B cell (primary cell): ENCODE results near the gene PLPP4. TPM values are rescaled to one million over a fixed set of nuclear protein-coding genes. Genes with fewer than 3 reads are reported as not detected.

Experiments used
- ATAC-seq: fragments of 200-7000 bp; cut with Tn5 transposase; one replicate; pipeline ENCODE4 v1.10.0; 2021; ENCODE audit warnings: low read depth, mild to moderate bottlenecking, moderate number of reproducible peaks, moderate library complexity
- CTCF ChIA-PET: fragments of 350-600 bp; sonication (Branson Sonifier 250); formaldehyde crosslinking; loops from one replicate; lab custom pipeline; 2021; ENCODE audit warnings: antibody characterized with exemption, inconsistent platforms; lab: Charles Lee
- POLR2A ChIA-PET: fragments of 350-600 bp; sonication (Branson Sonifier 250); formaldehyde crosslinking; loops from one replicate; lab custom pipeline; 2021; ENCODE audit warnings: antibody characterized with exemption; lab: Charles Lee
- DNase-seq: peaks from one replicate; pipeline ENCODE4 v3.0.0; 2013
- H2AFZ ChIP-seq: 2 replicates; pipeline ENCODE4 v1.6.1; 2012; ENCODE audit warnings: mild to moderate bottlenecking, low read depth, low read length; ENCODE audit not compliant: insufficient read depth, poor library complexity, severe bottlenecking
- H3K27ac ChIP-seq, 2 donors: 1 replicate in 1 of 2; 2 replicates in 1 of 2; pipeline ENCODE4 v1.5.1; 2012 to 2013; ENCODE audit warnings: low read length in 2 of 2, mild to moderate bottlenecking in 2 of 2, moderate library complexity in 1 of 2
- H3K27me3 ChIP-seq, 4 experiments: fragments of 200-600 bp in 1 of 4; sonication (generic) in 1 of 4; replicated peaks in 1 of 4; 1 replicate in 2 of 4; 2 replicates in 2 of 4; pipeline versions ENCODE4 v1.6.1 to v1.7.0; 2013 to 2016; ENCODE audit warnings: low read length in 3 of 4, mild to moderate bottlenecking in 2 of 4, mixed read lengths in 1 of 4, moderate library complexity in 1 of 4; ENCODE audit not compliant: insufficient read depth in 4 of 4, control insufficient read depth in 3 of 4; ENCODE audit errors: control extremely low read depth in 1 of 4
- H3K36me3 ChIP-seq, 2 experiments: replicated peaks in 1 of 2; 1 replicate in 1 of 2; 2 replicates in 1 of 2; pipeline versions ENCODE4 v1.6.1 to v1.7.1; 2013; ENCODE audit warnings: low read length in 1 of 2; ENCODE audit not compliant: insufficient read depth in 2 of 2, control insufficient read depth in 1 of 2; ENCODE audit errors: control extremely low read depth in 1 of 2, extremely low read depth in 1 of 2
- H3K4me1 ChIP-seq, 2 donors: fragments of 200-600 bp in 1 of 2; sonication (generic) in 1 of 2; 1 replicate in 1 of 2; 2 replicates in 1 of 2; pipeline versions ENCODE4 v1.5.1 to v1.6.1; 2013 to 2017; ENCODE audit warnings: low read length in 2 of 2; ENCODE audit not compliant: control insufficient read depth in 2 of 2, insufficient read depth in 2 of 2
- H3K4me2 ChIP-seq: replicated peaks from 2 replicates; pipeline ENCODE3; 2012; ENCODE audit warnings: mild to moderate bottlenecking, low read depth, low read length; ENCODE audit not compliant: poor library complexity, severe bottlenecking
- H3K4me3 ChIP-seq, 5 experiments: fragments of 200-600 bp in 1 of 5; sonication (generic) in 1 of 5; 1 replicate in 3 of 5; 2 replicates in 2 of 5; pipeline versions ENCODE4 v1.5.1 to v1.7.0; 2011 to 2016; ENCODE audit warnings: low read length in 4 of 5, mild to moderate bottlenecking in 4 of 5, low read depth in 2 of 5, control low read depth in 1 of 5, moderate library complexity in 1 of 5; ENCODE audit not compliant: insufficient read depth in 1 of 5; ENCODE audit errors: control extremely low read depth in 1 of 5, extremely low read depth in 1 of 5
- H3K79me2 ChIP-seq: fragments of 200-600 bp; sonication (generic); one replicate; pipeline ENCODE4 v1.6.0; 2016; ENCODE audit warnings: low read length; ENCODE audit not compliant: control insufficient read depth, insufficient read depth
- H3K9ac ChIP-seq: fragments of 200-600 bp; sonication (generic); 2 replicates; pipeline ENCODE4 v1.6.1; 2017; ENCODE audit warnings: mild to moderate bottlenecking, low read length, moderate library complexity
- H3K9me3 ChIP-seq, 3 donors: one replicate each; pipeline versions ENCODE4 v1.6.1 to v1.7.1; 2013; ENCODE audit warnings: low read length in 2 of 3; ENCODE audit not compliant: control insufficient read depth in 2 of 3, insufficient read depth in 1 of 3; ENCODE audit errors: control extremely low read depth in 1 of 3
- H4K20me1 ChIP-seq: 2 replicates; pipeline ENCODE4 v1.6.0; 2012; ENCODE audit warnings: mild to moderate bottlenecking, low read length; ENCODE audit not compliant: insufficient read depth, control insufficient read depth, poor library complexity, severe bottlenecking
- H3K27ac Mint-ChIP-seq: one replicate; pipeline ENCODE4 v1.8.0; 2021; ENCODE audit warnings: mixed read lengths
- H3K27me3 Mint-ChIP-seq: one replicate; pipeline ENCODE4 v1.8.0; 2021; ENCODE audit warnings: mixed read lengths
- H3K4me1 Mint-ChIP-seq: one replicate; pipeline ENCODE4 v1.8.0; 2021; ENCODE audit warnings: mixed read lengths
- H3K4me3 Mint-ChIP-seq: one replicate; pipeline ENCODE4 v1.8.0; 2021; ENCODE audit warnings: mixed read lengths
- H3K9me3 Mint-ChIP-seq: one replicate; pipeline ENCODE4 v1.8.0; 2022; ENCODE audit warnings: mixed read lengths; ENCODE audit not compliant: insufficient read depth
- EZH2 ChIP-seq: IDR thresholded peaks from 2 replicates; pipeline ENCODE4 v1.6.1; 2012; ENCODE audit warnings: borderline replicate concordance, low read depth, mild to moderate bottlenecking, moderate library complexity, low read length; ENCODE audit not compliant: insufficient read depth, poor library complexity, severe bottlenecking
- WGBS: methylation state at CpG from one replicate; pipeline ENCODE4 v1.1.5; 2013; ENCODE audit warnings: missing lambda C conversion rate; ENCODE audit not compliant: insufficient coverage; 5-methylcytosine and 5-hydroxymethylcytosine counted together
- intact Hi-C: fragments of 100-400 bp; cut with micrococcal nuclease; formaldehyde crosslinking; loops from one replicate; pipeline ENCODE4 v1.10.0; 2022
- polyA plus RNA-seq: library from polyadenylated mRNA; depleted of rRNA; stranded (reverse); fragments of >200 nt; gene quantifications from 2 replicates; pipeline ENCODE4 v1.2.3, GENCODE V29; 2012
- total RNA-seq, 2 donors: library from RNA; stranded (reverse); fragments of 120-200 nt in 1 of 2; gene quantifications; 1 replicate in 1 of 2; 2 replicates in 1 of 2; pipeline versions ENCODE4 v1.2.3 to v1.2.4, GENCODE V29; 2013 to 2022
- TF ChIP-seq, protein P1 (sequence below): fragments of 200-600 bp; IDR thresholded peaks from one replicate; pipeline ENCODE4 v1.8.0; 2022; ENCODE audit warnings: antibody characterized with exemption, mild to moderate bottlenecking

PLPP4 gene
- total and polyA plus RNA-seq, 2 donors (not counting 1 experiment from before 2014, with no cell fraction given) = not detected

GRCh38 chr10:120527691-120528090 is 70.7 kb downstream of the PLPP4 start:
- no CpG with 5 or more reads among the region's 3 CpGs for WGBS
- Histone ChIP-seq H2AFZ (no peak overlapping the region), H4K20me1 (no peaks in the 10 kb centered on the region), H3K36me3 (no peaks in the 10 kb centered on the region), H3K4me1 (no peaks in the 10 kb centered on the region), H3K9ac (no peak overlapping the region), H3K79me2 (no peaks in the 10 kb centered on the region), H3K4me3 (no peak overlapping the region), H3K9me3 (no peaks in the 10 kb centered on the region), H3K4me2 (no peak overlapping the region), H3K27me3 (no peaks in the 10 kb centered on the region), H3K27ac (no peak overlapping the region)
- intact Hi-C loops = no loop called here
- ChIA-PET POLR2A (no interaction called here), CTCF (no interaction called here)
- Mint-ChIP-seq H3K4me1 (no peaks in the 10 kb centered on the region), H3K27me3 (no peaks in the 10 kb centered on the region), H3K27ac (no peak overlapping the region), H3K9me3 (no peaks in the 10 kb centered on the region), H3K4me3 (no peak overlapping the region)
- DNase-seq = no peak
- TF ChIP-seq EZH2 = no peak
- TF ChIP-seq, protein P1, sequence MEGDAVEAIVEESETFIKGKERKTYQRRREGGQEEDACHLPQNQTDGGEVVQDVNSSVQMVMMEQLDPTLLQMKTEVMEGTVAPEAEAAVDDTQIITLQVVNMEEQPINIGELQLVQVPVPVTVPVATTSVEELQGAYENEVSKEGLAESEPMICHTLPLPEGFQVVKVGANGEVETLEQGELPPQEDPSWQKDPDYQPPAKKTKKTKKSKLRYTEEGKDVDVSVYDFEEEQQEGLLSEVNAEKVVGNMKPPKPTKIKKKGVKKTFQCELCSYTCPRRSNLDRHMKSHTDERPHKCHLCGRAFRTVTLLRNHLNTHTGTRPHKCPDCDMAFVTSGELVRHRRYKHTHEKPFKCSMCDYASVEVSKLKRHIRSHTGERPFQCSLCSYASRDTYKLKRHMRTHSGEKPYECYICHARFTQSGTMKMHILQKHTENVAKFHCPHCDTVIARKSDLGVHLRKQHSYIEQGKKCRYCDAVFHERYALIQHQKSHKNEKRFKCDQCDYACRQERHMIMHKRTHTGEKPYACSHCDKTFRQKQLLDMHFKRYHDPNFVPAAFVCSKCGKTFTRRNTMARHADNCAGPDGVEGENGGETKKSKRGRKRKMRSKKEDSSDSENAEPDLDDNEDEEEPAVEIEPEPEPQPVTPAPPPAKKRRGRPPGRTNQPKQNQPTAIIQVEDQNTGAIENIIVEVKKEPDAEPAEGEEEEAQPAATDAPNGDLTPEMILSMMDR = no peak
- ATAC-seq = no peak

- Histone ChIP-seq H3K4me1 (no peaks in the 10 kb centered on the region), H4K20me1 (no peaks in the 10 kb centered on the region), H3K27ac (no peak overlapping the region), H3K4me3 (no peak overlapping the region), H2AFZ (no peak overlapping the region), H3K36me3 (no peaks in the 10 kb centered on the region), H3K79me2 (no peaks in the 10 kb centered on the region), H3K9ac (no peak overlapping the region), H3K27me3 (no peaks in the 10 kb centered on the region), H3K9me3 (no peaks in the 10 kb centered on the region), H3K4me2 (no peak overlapping the region)
- Mint-ChIP-seq H3K9me3 (peaks cover 5% of the 10 kb centered on the region), H3K4me3 (no peak overlapping the region), H3K27me3 (peaks cover 5% of the 10 kb centered on the region), H3K4me1 (no peaks in the 10 kb centered on the region), H3K27ac (no peak overlapping the region)
- TF ChIP-seq EZH2 = no peak
- TF ChIP-seq, protein P1 = no peak
- ATAC-seq = no peak
- POLR2A ChIA-PET = no interaction called here
- CTCF ChIA-PET = no interaction called here
- no CpG with 5 or more reads among the region's 1 CpG for WGBS
- no peak for DNase-seq
- intact Hi-C loops = no loop called here
Observed at GRCh38 chr10:120530699-120531098, 73.7 kb downstream of the PLPP4 start.
